ENCODE measurements around the gene TRIM47.
A peak's percentile ranks its signal among the peaks of the same experiment; 100 is the strongest.

DNA sequence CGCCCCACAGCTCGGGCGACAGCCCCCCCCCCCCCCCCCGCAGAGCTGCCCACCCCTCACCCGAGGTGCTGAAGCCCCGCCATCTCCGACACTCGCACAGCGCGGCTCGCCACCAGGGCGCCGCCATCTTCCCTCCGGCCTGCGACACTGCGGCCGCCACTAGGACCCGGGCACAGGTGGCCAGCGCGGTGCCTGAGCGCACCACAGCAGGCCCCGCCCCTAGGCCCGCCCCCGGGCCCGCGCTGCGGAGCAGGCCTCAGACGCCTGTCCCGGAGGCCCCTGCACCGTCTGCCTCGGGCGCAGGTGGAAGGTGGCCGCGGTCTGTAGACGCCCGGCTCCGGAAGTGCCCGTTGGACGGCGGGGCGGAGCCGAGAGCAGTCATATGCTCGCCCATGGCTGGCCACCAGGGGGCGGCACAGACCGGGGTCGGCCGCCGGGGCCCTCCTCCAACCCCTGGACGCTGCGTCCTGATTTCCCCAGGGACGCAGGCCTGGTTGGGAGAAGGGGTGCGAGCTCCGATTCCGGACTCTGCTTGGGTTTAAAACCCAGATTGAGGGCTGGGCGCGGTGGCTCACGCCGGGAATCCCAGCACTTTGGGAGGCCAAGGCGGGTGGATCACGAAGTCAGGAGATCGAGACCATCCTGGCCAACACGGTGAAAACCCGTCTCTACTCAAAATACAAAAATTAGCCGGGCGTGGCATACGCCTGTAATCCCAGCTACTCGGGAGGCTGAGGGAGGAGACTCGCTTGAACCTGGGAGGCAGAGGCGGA lies 26.6 kb upstream of the TRIM47 start, which contains the start of gene MRPL38:
- TF ChIP-seq POLR2A (IDR thresholded peaks at IDR 0.05; ENCODE audit: low read depth, low read length) (peak; percentile 84; the same call in 1 of the 2 replicates), TAF1 (IDR thresholded peaks at IDR 0.05; ENCODE audit: borderline replicate concordance, low read depth, low read length) (peak; percentile 80)
